Ovary (tissue), 9 donors: Measurements from ENCODE around the gene CD53. TPM values are rescaled to one million over a fixed set of nuclear protein-coding genes. Genes with fewer than 3 reads are reported as not detected.

ENCODE experiments used
- DNase-seq, 5 donors: peaks; one replicate each; pipeline ENCODE4 v3.0.0-alpha.2; 2019 to 2020
- H3K27ac ChIP-seq, 2 donors: fragments of 200-600 bp; one replicate each; pipeline versions ENCODE4 v1.5.1 to v1.8.0; 2019 to 2022
- H3K27me3 ChIP-seq: fragments of 200-600 bp; one replicate; pipeline ENCODE4 v1.8.0; 2022
- H3K36me3 ChIP-seq: fragments of 200-600 bp; sonication (generic); one replicate; pipeline ENCODE4 v1.5.1; 2019
- H3K4me1 ChIP-seq: one replicate; pipeline ENCODE4 v1.8.1; 2013; ENCODE audit warnings: mild to moderate bottlenecking, moderate library complexity; ENCODE audit not compliant: insufficient read depth
- H3K4me3 ChIP-seq: fragments of 200-600 bp; sonication (generic); one replicate; pipeline ENCODE4 v1.5.1; 2017
- H3K9me3 ChIP-seq, 2 donors: fragments of 200-600 bp in 1 of 2; sonication (generic) in 1 of 2; one replicate each; pipeline versions ENCODE4 v1.5.1 to v1.8.1; 2013 to 2019; ENCODE audit warnings: mild to moderate bottlenecking in 1 of 2, moderate library complexity in 1 of 2
- EP300 ChIP-seq: sonication (generic); formaldehyde crosslinking; IDR thresholded peaks from one replicate; pipeline ENCODE4 v1.6.1; 2017; ENCODE audit warnings: antibody characterized with exemption
- POLR2A ChIP-seq: fragments of 450-650 bp; IDR thresholded peaks from one replicate; pipeline ENCODE4 v1.6.1; 2017; ENCODE audit warnings: antibody characterized with exemption, mild to moderate bottlenecking, moderate library complexity
- WGBS, 3 donors: extraction: QIAGEN DNeasy Blood & Tissue Kit in 1 of 3; methylation state at CpG; one replicate each; pipeline versions ENCODE4 v1.1.5 to v1.1.7; 2013 to 2017; 5-methylcytosine and 5-hydroxymethylcytosine counted together
- intact Hi-C, 4 donors: fragments of 100-400 bp; cut with DNase I; formaldehyde crosslinking; loops; one replicate each; pipeline versions ENCODE4 v1.11.0 to v1.15.1; 2022 to 2023
- polyA plus RNA-seq, 2 donors: library from polyadenylated mRNA; stranded (reverse); fragments of 200-250 nt in 1 of 2; fragments of 350-450 nt in 1 of 2; fragmentation: Illumina TruSeq in 1 of 2; extraction: RNeasy Lipid Tissue Mini Kit (QIAGEN cat#74804) in 1 of 2; gene quantifications; one replicate each; pipeline ENCODE4 v1.2.3, GENCODE V29; 2013 to 2014
- total RNA-seq, 7 donors: library from RNA; depleted of rRNA in 2 of 7; stranded (reverse); fragments of >200 nt in 2 of 7; fragmentation: NEBNext Ultra II Directional in 3 of 7; extraction: Animal tissue kit (Norgen Biotek cat#: 25700) in 3 of 7; gene quantifications; one replicate each; pipeline versions ENCODE4 v1.1.0 to v1.2.4, GENCODE V29; 2016 to 2023
- TF ChIP-seq, protein P1 (sequence below), 3 donors: fragments of 450-650 bp in 2 of 3; fragments of 200-600 bp in 1 of 3; IDR thresholded peaks; one replicate each; pipeline versions ENCODE4 v1.5.1 to v1.8.0; 2016 to 2022; ENCODE audit warnings: antibody characterized with exemption in 3 of 3, mild to moderate bottlenecking in 1 of 3
- donor health status: DM: no; HTN: no; CAD: no; lungs with moderate emphysema.
- donor health status: DM: no; HTN: no; CAD: no.
- donor health status: Bipolar disorder and iron deficiency.
- donor health status: DM: yes; HTN: yes; CAD: no.
- donor health status: DM: no; HTN: no; CAD: no.
- donor health status: DM: yes; HTN: yes; CAD: no.

Gene CD53
- total and polyA plus RNA-seq, 9 donors, result 6.3 to 57.1 (median 8.0) TPM

DNA sequence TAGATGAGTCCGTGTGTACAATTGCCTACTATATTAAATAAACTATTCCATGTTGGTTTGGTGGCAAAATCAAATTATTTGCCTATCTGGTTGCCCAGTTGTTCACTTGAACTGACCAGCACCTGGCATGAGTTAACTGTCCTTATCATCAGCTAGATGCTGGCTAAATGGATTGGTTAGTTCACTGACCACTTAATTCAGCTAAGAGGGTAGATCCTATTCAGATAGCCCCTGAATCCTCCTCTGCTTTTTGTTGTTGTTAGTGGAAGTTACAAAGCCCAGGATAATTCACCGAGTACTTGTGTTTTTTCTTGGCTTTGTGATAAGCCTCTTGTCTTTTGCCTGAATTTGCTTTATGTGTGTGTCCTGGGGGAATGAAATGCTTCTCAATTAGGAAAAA lies 22.8 kb upstream of the CD53 start:
- WGBS, 3 donors, result 51 to 62% (median 58%) methylated on average over 2 of the region's 2 CpGs

DNA sequence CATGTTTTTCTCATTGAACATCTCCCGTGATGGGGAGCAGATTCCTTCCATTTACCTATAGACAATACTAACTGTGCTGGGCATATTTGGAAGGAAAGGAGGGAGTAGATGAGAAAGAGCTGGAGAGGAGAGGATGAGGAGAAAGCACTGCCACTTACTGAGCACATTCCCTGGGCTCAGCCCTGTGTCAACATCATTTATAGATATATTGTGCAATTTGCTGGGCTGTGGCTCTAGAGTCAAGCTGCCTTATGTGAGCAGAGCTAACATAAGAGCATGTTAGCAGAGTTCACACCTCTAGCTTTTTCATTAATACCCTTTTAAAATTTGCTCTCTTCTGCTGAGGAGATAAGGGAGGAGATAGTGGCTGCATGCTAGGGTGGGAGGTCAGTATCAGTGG lies 22.3 kb upstream of the CD53 start:
- TF ChIP-seq, protein P1, sequence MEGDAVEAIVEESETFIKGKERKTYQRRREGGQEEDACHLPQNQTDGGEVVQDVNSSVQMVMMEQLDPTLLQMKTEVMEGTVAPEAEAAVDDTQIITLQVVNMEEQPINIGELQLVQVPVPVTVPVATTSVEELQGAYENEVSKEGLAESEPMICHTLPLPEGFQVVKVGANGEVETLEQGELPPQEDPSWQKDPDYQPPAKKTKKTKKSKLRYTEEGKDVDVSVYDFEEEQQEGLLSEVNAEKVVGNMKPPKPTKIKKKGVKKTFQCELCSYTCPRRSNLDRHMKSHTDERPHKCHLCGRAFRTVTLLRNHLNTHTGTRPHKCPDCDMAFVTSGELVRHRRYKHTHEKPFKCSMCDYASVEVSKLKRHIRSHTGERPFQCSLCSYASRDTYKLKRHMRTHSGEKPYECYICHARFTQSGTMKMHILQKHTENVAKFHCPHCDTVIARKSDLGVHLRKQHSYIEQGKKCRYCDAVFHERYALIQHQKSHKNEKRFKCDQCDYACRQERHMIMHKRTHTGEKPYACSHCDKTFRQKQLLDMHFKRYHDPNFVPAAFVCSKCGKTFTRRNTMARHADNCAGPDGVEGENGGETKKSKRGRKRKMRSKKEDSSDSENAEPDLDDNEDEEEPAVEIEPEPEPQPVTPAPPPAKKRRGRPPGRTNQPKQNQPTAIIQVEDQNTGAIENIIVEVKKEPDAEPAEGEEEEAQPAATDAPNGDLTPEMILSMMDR (IDR thresholded peaks at IDR 0.05), result no peak
- TF ChIP-seq EP300, result no peak
- no peak for TF ChIP-seq POLR2A
- Histone ChIP-seq H3K4me3 (no peak overlapping the region), H3K27ac (no peak overlapping the region), H3K9me3 (no peaks in the 10 kb centered on the region), H3K36me3 (no peaks in the 10 kb centered on the region), H3K27me3 (no peaks in the 10 kb centered on the region), H3K4me1 (no peaks in the 10 kb centered on the region)
- intact Hi-C loops, result no loop called here
- WGBS, 3 donors, result 54 to 76% (median 63%) methylated on average over 1 of the region's 1 CpG
- no peak for DNase-seq

More for the DNA sequence above, 22.8 kb upstream of the CD53 start:
- Histone ChIP-seq H3K27me3 (no peaks in the 10 kb centered on the region), H3K9me3 (no peaks in the 10 kb centered on the region), H3K27ac (no peak overlapping the region), H3K36me3 (no peaks in the 10 kb centered on the region), H3K4me1 (no peaks in the 10 kb centered on the region), H3K4me3 (no peak overlapping the region)
- TF ChIP-seq EP300 (no peak), POLR2A (no peak)
- TF ChIP-seq, protein P1 (IDR thresholded peaks at IDR 0.05), result no peak
- intact Hi-C loops, result no loop called here
- DNase-seq, result no peak

DNA sequence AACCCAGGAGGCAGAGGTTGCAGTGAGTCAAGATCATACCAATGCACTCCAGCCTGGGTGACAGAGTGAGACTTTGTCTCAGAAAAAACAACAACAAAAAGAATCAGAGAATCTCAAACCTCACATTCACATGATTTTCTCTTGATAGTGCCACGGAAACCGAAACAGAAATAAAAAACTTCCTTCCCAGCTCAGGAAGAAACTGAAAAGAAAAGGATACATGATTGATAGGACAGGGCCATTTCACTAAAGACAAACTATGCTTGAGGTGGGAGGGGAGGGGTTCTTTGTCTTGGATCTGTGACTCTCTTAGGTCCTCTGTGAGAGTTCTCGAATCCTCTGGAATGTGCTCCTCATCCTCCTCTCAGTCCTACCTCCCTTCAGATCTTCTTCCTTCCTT lies 19.8 kb upstream of the CD53 start:
- H3K4me1 ChIP-seq, result no peaks in the 10 kb centered on the region
- H3K27ac ChIP-seq, result no peak overlapping the region
- H3K4me3 ChIP-seq, result no peak overlapping the region
- H3K36me3 ChIP-seq, result no peaks in the 10 kb centered on the region
- DNase-seq, result no peak
- 65 to 77% (median 72%) methylated on average over 3 of the region's 3 CpGs for WGBS, 3 donors
- intact Hi-C loops, result no loop called here
- no peak for TF ChIP-seq POLR2A
- TF ChIP-seq EP300, result no peak
- TF ChIP-seq, protein P1 (IDR thresholded peaks at IDR 0.05), result no peak
- no peaks in the 10 kb centered on the region for H3K27me3 ChIP-seq
- no peaks in the 10 kb centered on the region for H3K9me3 ChIP-seq

DNA sequence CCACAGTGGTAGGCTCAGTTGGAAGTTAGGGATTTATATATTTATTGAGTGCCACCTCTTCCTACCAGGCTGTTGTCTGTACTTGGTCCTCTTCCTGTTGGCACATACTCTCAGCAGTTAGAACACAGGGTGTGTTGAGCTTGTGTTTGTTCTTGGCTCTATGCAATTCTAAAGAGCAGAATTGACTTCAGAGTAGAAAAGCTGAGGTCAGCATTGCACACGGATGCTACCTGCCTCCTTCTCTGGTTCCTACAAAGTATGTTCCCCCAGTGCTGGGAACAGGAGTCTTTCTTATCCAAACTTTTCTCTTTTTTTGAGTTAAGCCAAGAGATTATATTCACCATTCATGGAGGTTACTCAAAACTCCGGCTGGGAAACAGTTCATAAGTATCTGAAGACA lies 16.5 kb upstream of the CD53 start:
- H3K36me3 ChIP-seq, result no peaks in the 10 kb centered on the region
- 69 to 77% (median 69%) methylated on average over 2 of the region's 2 CpGs for WGBS, 3 donors
- no peaks in the 10 kb centered on the region for H3K27me3 ChIP-seq
- TF ChIP-seq EP300 (no peak), POLR2A (no peak)
- TF ChIP-seq, protein P1 (IDR thresholded peaks at IDR 0.05), result no peak
- intact Hi-C loops, result no loop called here
- H3K4me3 ChIP-seq, result no peak overlapping the region
- DNase-seq, result no peak
- H3K27ac ChIP-seq, result no peak overlapping the region
- H3K9me3 ChIP-seq, result no peaks in the 10 kb centered on the region
- no peaks in the 10 kb centered on the region for H3K4me1 ChIP-seq
